GM23248 (cell line): Measurements from ENCODE around the gene C1QL4. TPM values are rescaled to one million over a fixed set of nuclear protein-coding genes. Genes with fewer than 3 reads are reported as not detected.
A peak's percentile ranks its signal among the peaks of the same experiment; 100 is the strongest.

Experiments used
- DNase-seq: peaks from one replicate; pipeline ENCODE4 v3.0.0-alpha.2; 2015
- H2AFZ ChIP-seq: fragments of 200-600 bp; sonication (generic); 2 replicates; pipeline ENCODE4 v1.6.1; 2016; ENCODE audit warnings: antibody characterized with exemption
- H3F3A ChIP-seq: fragments of 200-600 bp; sonication (generic); 2 replicates; pipeline ENCODE4 v1.6.1; 2016; ENCODE audit warnings: mild to moderate bottlenecking, antibody characterized with exemption, mixed run types; ENCODE audit not compliant: insufficient read depth
- H3K27ac ChIP-seq: fragments of 200-600 bp; sonication (generic); 2 replicates; pipeline ENCODE4 v1.5.1; 2016; ENCODE audit warnings: mild to moderate bottlenecking
- H3K27me3 ChIP-seq: fragments of 200-600 bp; sonication (generic); replicated peaks from 2 replicates; pipeline ENCODE4 v1.6.1; 2016; ENCODE audit warnings: mild to moderate bottlenecking; ENCODE audit not compliant: insufficient read depth
- H3K36me3 ChIP-seq: fragments of 200-600 bp; sonication (generic); 2 replicates; pipeline ENCODE4 v1.6.1; 2016; ENCODE audit warnings: low read depth, mild to moderate bottlenecking
- H3K4me1 ChIP-seq: fragments of 200-600 bp; sonication (generic); 2 replicates; pipeline ENCODE4 v1.6.1; 2016; ENCODE audit warnings: mild to moderate bottlenecking; ENCODE audit not compliant: insufficient read depth
- H3K4me2 ChIP-seq: fragments of 200-600 bp; sonication (generic); one replicate; pipeline ENCODE4 v1.6.1; 2016; ENCODE audit warnings: mild to moderate bottlenecking; ENCODE audit not compliant: unreplicated experiment
- H3K4me3 ChIP-seq: fragments of 200-600 bp; sonication (generic); 2 replicates; pipeline ENCODE4 v1.5.1; 2016; ENCODE audit warnings: mild to moderate bottlenecking
- H3K79me2 ChIP-seq: fragments of 200-600 bp; sonication (generic); 2 replicates; pipeline ENCODE4 v1.6.1; 2016; ENCODE audit warnings: mild to moderate bottlenecking; ENCODE audit not compliant: insufficient read depth
- H3K9ac ChIP-seq: fragments of 200-600 bp; sonication (generic); 2 replicates; pipeline ENCODE4 v1.6.1; 2016; ENCODE audit warnings: mild to moderate bottlenecking
- H3K9me2 ChIP-seq: fragments of 200-600 bp; sonication (generic); 2 replicates; pipeline ENCODE4 v1.6.1; 2016; ENCODE audit warnings: mixed run types, mild to moderate bottlenecking, moderate library complexity; ENCODE audit not compliant: insufficient read depth
- H3K9me3 ChIP-seq: fragments of 200-600 bp; sonication (generic); one replicate; pipeline ENCODE4 v1.6.1; 2017; ENCODE audit warnings: low read depth
- H4K20me1 ChIP-seq: fragments of 200-600 bp; sonication (generic); 2 replicates; pipeline ENCODE4 v1.6.0; 2016; ENCODE audit not compliant: insufficient read depth
- EZH2 ChIP-seq: fragments of 200-600 bp; sonication (generic); IDR thresholded peaks from 2 replicates; pipeline ENCODE4 v1.6.1; 2018; ENCODE audit warnings: antibody characterized with exemption, mild to moderate bottlenecking; ENCODE audit not compliant: insufficient read depth, poor library complexity, severe bottlenecking
- EZH2phosphoT487 ChIP-seq: fragments of 200-600 bp; sonication (generic); IDR thresholded peaks from 2 replicates; pipeline ENCODE4 v1.6.1; 2018; ENCODE audit warnings: antibody characterized with exemption, moderate library complexity, mild to moderate bottlenecking, low read depth; ENCODE audit not compliant: insufficient read depth
- WGBS, 2 experiments: methylation state at CpG; one replicate each; pipeline ENCODE4 v1.1.6; 2015 to 2017; ENCODE audit warnings: low lambda C conversion rate in 2 of 2, low coverage in 1 of 2; ENCODE audit errors: missing lambda C conversion rate in 2 of 2; 5-methylcytosine and 5-hydroxymethylcytosine counted together
- in situ Hi-C: fragments of 300-500 bp; cut with MboI; formaldehyde crosslinking; loops from 2 replicates; pipeline ENCODE4 v1.15.0; 2020
- polyA plus RNA-seq: library from polyadenylated mRNA; unstranded; fragments of >200 nt; fragmentation: Nextera tagmentation; extraction: Ambion mirVana; gene quantifications from 2 replicates; pipeline ENCODE4 v1.2.1, GENCODE V29; 2016
- total RNA-seq: library from RNA; depleted of rRNA; stranded (reverse); fragments of >200 nt; shearing (Covaris generic); gene quantifications from 2 replicates; pipeline ENCODE4 v1.2.3, GENCODE V29; 2014

The C1QL4 gene
- total and polyA plus RNA-seq, 2 experiments from 2014 or later = not detected

GRCh38 chr12:49366652-49367380 lies 29.8 kb upstream of the C1QL4 start:
- WGBS, 2 experiments = 1% methylated on average over 78 to 92 of the region's 97 CpGs
- Histone ChIP-seq H3K9ac (peak overlapping the region; percentile 96), H3K27ac (peak overlapping the region; percentile 83), H3K4me3 (peak overlapping the region; percentile 82), H3K27me3 (no peaks in the 10 kb centered on the region), H3K9me2 (no peaks in the 10 kb centered on the region), H3K4me2 (peak overlapping the region; percentile 97), H3K36me3 (no peaks in the 10 kb centered on the region), H3K79me2 (peaks cover 47% of the 10 kb centered on the region), H3K4me1 (peaks cover 27% of the 10 kb centered on the region), H4K20me1 (no peaks in the 10 kb centered on the region), H2AFZ (peak overlapping the region; percentile 98), H3K9me3 (no peaks in the 10 kb centered on the region), H3F3A (peaks cover 33% of the 10 kb centered on the region)
- in situ Hi-C loops = loop anchor here (10.0 kb wide), 1 partner anchor 138 kb away; no protein-coding TSS in a partner anchor
- DNase-seq = peak; percentile 94
- TF ChIP-seq EZH2phosphoT487 (no peak), EZH2 (no peak)

DNA sequence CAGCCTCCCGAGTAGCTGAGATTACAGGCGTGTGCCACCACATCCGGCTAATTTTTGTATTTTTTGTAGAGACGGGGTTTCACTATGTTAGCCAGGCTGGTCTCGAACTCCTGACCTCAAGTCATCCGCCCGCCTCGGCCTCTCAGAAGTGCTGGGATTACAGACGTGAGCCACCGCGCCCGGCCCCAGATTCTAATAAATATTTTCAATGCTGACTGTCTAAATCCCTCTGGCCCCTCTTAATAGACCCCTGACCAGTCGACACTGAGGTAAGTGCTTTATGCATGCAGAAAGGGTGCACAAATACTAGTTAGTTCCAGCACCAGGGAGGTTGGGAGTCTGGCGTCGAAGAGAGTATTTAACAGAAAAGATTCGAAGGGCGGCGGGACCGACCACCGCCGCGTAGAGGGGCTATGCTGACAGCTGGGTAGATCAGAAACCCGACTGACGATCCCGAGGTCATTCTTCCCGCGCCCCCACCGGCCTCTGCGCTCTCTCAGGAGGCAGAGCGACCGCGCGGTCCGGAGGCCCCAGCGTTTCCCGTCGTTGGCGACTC lies 29.2 kb upstream of the C1QL4 start:
- H3F3A ChIP-seq = peaks cover 33% of the 10 kb centered on the region
- no peaks in the 10 kb centered on the region for H3K27me3 ChIP-seq
- H2AFZ ChIP-seq = peak overlapping the region; percentile 98
- peak overlapping the region; percentile 83 for H3K27ac ChIP-seq
- H3K9me3 ChIP-seq = no peaks in the 10 kb centered on the region
- WGBS, 2 experiments = 7% methylated on average over 38 of the region's 38 CpGs
- no peaks in the 10 kb centered on the region for H4K20me1 ChIP-seq
- H3K4me1 ChIP-seq = peaks cover 27% of the 10 kb centered on the region
- H3K36me3 ChIP-seq = no peaks in the 10 kb centered on the region
- DNase-seq = no peak
- H3K79me2 ChIP-seq = peaks cover 41% of the 10 kb centered on the region
- peak overlapping the region; percentile 97 for H3K4me2 ChIP-seq
- TF ChIP-seq EZH2 = no peak
- no peak for TF ChIP-seq EZH2phosphoT487
- H3K9me2 ChIP-seq = no peaks in the 10 kb centered on the region
- H3K4me3 ChIP-seq = peak overlapping the region; percentile 82
- in situ Hi-C loops = loop anchor here (10.0 kb wide), 1 partner anchor 139 kb away; no protein-coding TSS in a partner anchor
- peak overlapping the region; percentile 96 for H3K9ac ChIP-seq

DNA sequence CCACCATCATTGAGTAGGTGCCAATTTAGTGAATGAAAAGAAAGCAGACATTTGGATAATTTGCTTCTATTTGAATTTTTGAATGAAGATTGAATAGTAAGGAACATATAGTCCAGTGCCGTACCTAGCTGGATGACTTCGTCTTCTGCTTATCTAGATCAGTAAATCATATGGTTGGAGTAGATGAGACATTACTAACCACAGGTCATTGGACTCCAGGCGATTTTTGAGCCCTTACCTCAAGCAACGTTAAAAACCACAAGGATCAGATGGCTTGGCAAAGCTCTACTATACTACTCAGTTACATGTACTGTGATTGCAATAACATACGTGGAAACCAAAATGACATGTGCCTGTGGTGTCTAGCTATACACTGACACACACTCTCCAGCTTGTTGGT lies 28.6 kb upstream of the C1QL4 start:
- in situ Hi-C loops = loop anchor here (10.0 kb wide), 1 partner anchor 139 kb away; no protein-coding TSS in a partner anchor

DNA sequence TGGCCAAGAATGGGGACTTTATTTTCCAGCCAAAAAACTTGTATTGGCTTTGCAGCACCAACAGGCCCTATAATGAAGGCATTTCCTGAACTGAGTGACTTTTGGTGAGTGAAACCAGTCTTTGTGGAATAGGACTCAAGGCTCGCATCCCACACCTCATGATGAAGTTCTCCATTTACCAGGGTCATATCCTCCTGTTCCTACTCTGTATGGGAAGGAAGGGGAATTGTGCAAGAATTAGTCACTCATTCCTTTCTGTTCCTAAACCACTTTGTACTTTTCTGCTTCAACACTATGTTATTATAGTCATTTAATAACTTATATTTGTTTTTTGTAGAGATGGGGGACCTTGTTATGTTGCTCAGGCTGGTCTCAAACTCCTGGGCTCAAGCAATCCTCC lies 28.0 kb upstream of the C1QL4 start:
- Histone ChIP-seq H3K4me3 (no peak overlapping the region; the same call in 1 of the 2 replicates), H2AFZ (no peak overlapping the region; the same call in 1 of the 2 replicates), H3K4me1 (peaks cover 27% of the 10 kb centered on the region), H3K27ac (peak overlapping the region; percentile 43), H3K9me2 (no peaks in the 10 kb centered on the region), H3K27me3 (no peaks in the 10 kb centered on the region), H3K9ac (no peak overlapping the region), H3K79me2 (peaks cover 29% of the 10 kb centered on the region), H4K20me1 (no peaks in the 10 kb centered on the region), H3K4me2 (peak overlapping the region; percentile 15), H3K9me3 (no peaks in the 10 kb centered on the region), H3F3A (peaks cover 33% of the 10 kb centered on the region), H3K36me3 (no peaks in the 10 kb centered on the region)
- in situ Hi-C loops = loop anchor here (10.0 kb wide), 1 partner anchor 140 kb away; no protein-coding TSS in a partner anchor
- TF ChIP-seq EZH2 = no peak
- no peak for TF ChIP-seq EZH2phosphoT487
- WGBS, 2 experiments = 0 to 12% methylated on average over 1 of the region's 1 CpG
- DNase-seq = peak; percentile 86

More for the DNA sequence above, 28.6 kb upstream of the C1QL4 start:
- no peaks in the 10 kb centered on the region for H3K27me3 ChIP-seq
- H3K4me1 ChIP-seq = peaks cover 27% of the 10 kb centered on the region
- 47 to 58% methylated on average over 5 of the region's 5 CpGs for WGBS, 2 experiments
- H3K79me2 ChIP-seq = peaks cover 35% of the 10 kb centered on the region
- no peaks in the 10 kb centered on the region for H3K9me3 ChIP-seq
- no peaks in the 10 kb centered on the region for H3K9me2 ChIP-seq
- no peak overlapping the region; the same call in 1 of the 2 replicates for H2AFZ ChIP-seq
- peak overlapping the region; percentile 82; the same call in 1 of the 2 replicates for H3K4me3 ChIP-seq
- no peaks in the 10 kb centered on the region for H4K20me1 ChIP-seq
- peak overlapping the region; percentile 97 for H3K4me2 ChIP-seq
- peaks cover 33% of the 10 kb centered on the region for H3F3A ChIP-seq
- DNase-seq = peak; percentile 41
- H3K36me3 ChIP-seq = no peaks in the 10 kb centered on the region
- no peak for TF ChIP-seq EZH2phosphoT487
- no peak for TF ChIP-seq EZH2
- peak overlapping the region; percentile 96 for H3K9ac ChIP-seq
- peak overlapping the region; percentile 83 for H3K27ac ChIP-seq
